ENCODE measurements around the gene TSPAN31. TPM values are rescaled to one million over a fixed set of nuclear protein-coding genes. Genes with fewer than 3 reads are reported as not detected.
"Not testable (repeated sequence)": the region's sequence is repeated elsewhere in the genome, so short reads cannot be mapped to it uniquely, and the experiment has no call there.

The TSPAN31 gene
- total RNA-seq, 1 experiment from 2014 or later = 42.7 TPM

- Histone ChIP-seq H3K27ac (ENCODE audit: low read length) (no peak overlapping the region), H3K27me3 (ENCODE audit: low read length) (no peaks in the 10 kb centered on the region), H3K36me3 (ENCODE audit: insufficient read depth, low read length) (peaks cover 4% of the 10 kb centered on the region; the same call in 1 of the 2 replicates), H3K79me2 (ENCODE audit: low read length) (peaks cover 16% of the 10 kb centered on the region), H3K9me2 (replicated peaks; ENCODE audit: insufficient read depth, low read length) (no peaks in the 10 kb centered on the region), H3K9me3 (ENCODE audit: low read length) (no peaks in the 10 kb centered on the region), H3K4me2 (ENCODE audit: low read depth, low read length, poor library complexity, severe bottlenecking) (no peak overlapping the region), H4K20me1 (ENCODE audit: insufficient read depth, low read depth, low read length) (no peaks in the 10 kb centered on the region), H3K4me3 (ENCODE audit: low read length) (no peak overlapping the region), H3K4me1 (ENCODE audit: low read length) (peaks cover 31% of the 10 kb centered on the region), H2AFZ (ENCODE audit: low read length) (no peak overlapping the region), H3K9ac (ENCODE audit: low read length) (no peak overlapping the region)
- no peak for DNase-seq
Observed at GRCh38 chr12:57769594-57769993, 24.8 kb downstream of the TSPAN31 start.

GRCh38 chr12:57770734-57771133 is 25.9 kb downstream of the TSPAN31 start:
- DNase-seq = no peak
- Histone ChIP-seq H3K4me1 (ENCODE audit: low read length) (peaks cover 27% of the 10 kb centered on the region), H3K4me2 (ENCODE audit: low read depth, low read length, poor library complexity, severe bottlenecking) (peak overlapping the region; percentile 80), H3K27me3 (ENCODE audit: low read length) (no peaks in the 10 kb centered on the region), H4K20me1 (ENCODE audit: insufficient read depth, low read depth, low read length) (no peaks in the 10 kb centered on the region), H2AFZ (ENCODE audit: low read length) (no peak overlapping the region), H3K4me3 (ENCODE audit: low read length) (peak overlapping the region; percentile 94), H3K9me2 (replicated peaks; ENCODE audit: insufficient read depth, low read length) (no peaks in the 10 kb centered on the region), H3K9ac (ENCODE audit: low read length) (peak overlapping the region; percentile 85), H3K36me3 (ENCODE audit: insufficient read depth, low read length) (peaks cover 4% of the 10 kb centered on the region; the same call in 1 of the 2 replicates), H3K27ac (ENCODE audit: low read length) (no peak overlapping the region), H3K9me3 (ENCODE audit: low read length) (no peaks in the 10 kb centered on the region), H3K79me2 (ENCODE audit: low read length) (peaks cover 16% of the 10 kb centered on the region)

GRCh38 chr12:57771236-57771872 is 26.5 kb downstream of the TSPAN31 start:
- H3K27me3 ChIP-seq (ENCODE audit: low read length) = no peaks in the 10 kb centered on the region
- peak overlapping the region; percentile 80 for H3K4me2 ChIP-seq (ENCODE audit: low read depth, low read length, poor library complexity, severe bottlenecking)
- H2AFZ ChIP-seq (ENCODE audit: low read length) = peak overlapping the region; percentile 93
- peak overlapping the region; percentile 47; the same call in 1 of the 2 replicates for H3K27ac ChIP-seq (ENCODE audit: low read length)
- H3K9me3 ChIP-seq (ENCODE audit: low read length) = no peaks in the 10 kb centered on the region
- DNase-seq = peak; percentile 98
- peaks cover 4% of the 10 kb centered on the region; the same call in 1 of the 2 replicates for H3K36me3 ChIP-seq (ENCODE audit: insufficient read depth, low read length)
- H3K9me2 ChIP-seq (replicated peaks; ENCODE audit: insufficient read depth, low read length) = no peaks in the 10 kb centered on the region
- H3K4me3 ChIP-seq (ENCODE audit: low read length) = peak overlapping the region; percentile 94
- peaks cover 27% of the 10 kb centered on the region for H3K4me1 ChIP-seq (ENCODE audit: low read length)
- peak overlapping the region; percentile 85 for H3K9ac ChIP-seq (ENCODE audit: low read length)
- H4K20me1 ChIP-seq (ENCODE audit: insufficient read depth, low read depth, low read length) = no peaks in the 10 kb centered on the region
- peaks cover 16% of the 10 kb centered on the region for H3K79me2 ChIP-seq (ENCODE audit: low read length)

- Histone ChIP-seq H3K36me3 (ENCODE audit: insufficient read depth, low read length) (peaks cover 4% of the 10 kb centered on the region; the same call in 1 of the 2 replicates), H3K9ac (ENCODE audit: low read length) (peak within 1 kb of the TSS; percentile 85), H3K9me3 (ENCODE audit: low read length) (no peaks in the 10 kb centered on the region), H3K9me2 (replicated peaks; ENCODE audit: insufficient read depth, low read length) (no peaks in the 10 kb centered on the region), H2AFZ (ENCODE audit: low read length) (peak within 1 kb of the TSS; percentile 94), H3K27ac (ENCODE audit: low read length) (peak within 1 kb of the TSS; percentile 47; the same call in 1 of the 2 replicates), H3K27me3 (ENCODE audit: low read length) (no peaks in the 10 kb centered on the region), H3K4me2 (ENCODE audit: low read depth, low read length, poor library complexity, severe bottlenecking) (peak within 1 kb of the TSS; percentile 80), H3K4me1 (ENCODE audit: low read length) (peaks cover 27% of the 10 kb centered on the region), H4K20me1 (ENCODE audit: insufficient read depth, low read depth, low read length) (no peaks in the 10 kb centered on the region), H3K79me2 (ENCODE audit: low read length) (peaks cover 16% of the 10 kb centered on the region), H3K4me3 (ENCODE audit: low read length) (peak within 1 kb of the TSS; percentile 94)
- DNase-seq = peak; percentile 99
Observed at GRCh38 chr12:57771873-57772428, 27.1 kb downstream of the TSPAN31 start, which contains the start of gene METTL1. TSS of gene METTL1 (minus strand) at chr12:57772105. CDS start at chr12:57772083, 22 bp downstream.

- Histone ChIP-seq H3K27ac (ENCODE audit: low read length) (peak within 1 kb of the TSS; percentile 47; the same call in 1 of the 2 replicates), H3K4me2 (ENCODE audit: low read depth, low read length, poor library complexity, severe bottlenecking) (peak within 1 kb of the TSS; percentile 80), H3K9me3 (ENCODE audit: low read length) (no peaks in the 10 kb centered on the region), H3K36me3 (ENCODE audit: insufficient read depth, low read length) (peaks cover 4% of the 10 kb centered on the region; the same call in 1 of the 2 replicates), H2AFZ (ENCODE audit: low read length) (peak within 1 kb of the TSS; percentile 94), H3K4me3 (ENCODE audit: low read length) (peak within 1 kb of the TSS; percentile 94), H3K9ac (ENCODE audit: low read length) (peak within 1 kb of the TSS; percentile 85), H3K4me1 (ENCODE audit: low read length) (peaks cover 27% of the 10 kb centered on the region), H3K9me2 (replicated peaks; ENCODE audit: insufficient read depth, low read length) (no peaks in the 10 kb centered on the region), H4K20me1 (ENCODE audit: insufficient read depth, low read depth, low read length) (no peaks in the 10 kb centered on the region), H3K27me3 (ENCODE audit: low read length) (no peaks in the 10 kb centered on the region), H3K79me2 (ENCODE audit: low read length) (peaks cover 16% of the 10 kb centered on the region)
- peak; percentile 64 for DNase-seq
Observed at GRCh38 chr12:57772429-57773322, 27.8 kb downstream of the TSPAN31 start, which contains the start of gene EEF1AKMT3. TSS of gene EEF1AKMT3 (plus strand) at chr12:57772614. CDS start at chr12:57772725, 111 bp downstream.

- H4K20me1 ChIP-seq (ENCODE audit: insufficient read depth, low read depth, low read length); H3K9me2 ChIP-seq (replicated peaks; ENCODE audit: insufficient read depth, low read length); H3K4me3 ChIP-seq (ENCODE audit: low read length); H3K27me3 ChIP-seq (ENCODE audit: low read length); H3K4me2 ChIP-seq (ENCODE audit: low read depth, low read length, poor library complexity, severe bottlenecking); H3K36me3 ChIP-seq (ENCODE audit: insufficient read depth, low read length); H3K27ac ChIP-seq (ENCODE audit: low read length); H3K9ac ChIP-seq (ENCODE audit: low read length); H2AFZ ChIP-seq (ENCODE audit: low read length); H3K9me3 ChIP-seq (ENCODE audit: low read length); DNase-seq: not testable (repeated sequence)
- peaks cover 27% of the 10 kb centered on the region for H3K4me1 ChIP-seq (ENCODE audit: low read length)
- H3K79me2 ChIP-seq (ENCODE audit: low read length) = peaks cover 16% of the 10 kb centered on the region
Observed at GRCh38 chr12:57774634-57775033, 29.8 kb downstream of the TSPAN31 start.

- peaks cover 4% of the 10 kb centered on the region; the same call in 1 of the 2 replicates for H3K36me3 ChIP-seq (ENCODE audit: insufficient read depth, low read length)
- H3K27ac ChIP-seq (ENCODE audit: low read length) = no peak overlapping the region
- H3K9me3 ChIP-seq (ENCODE audit: low read length) = no peaks in the 10 kb centered on the region
- H2AFZ ChIP-seq (ENCODE audit: low read length) = no peak overlapping the region
- DNase-seq = no peak
- H3K4me3 ChIP-seq (ENCODE audit: low read length) = no peak overlapping the region
- H3K4me2 ChIP-seq (ENCODE audit: low read depth, low read length, poor library complexity, severe bottlenecking) = no peak overlapping the region
- H3K79me2 ChIP-seq (ENCODE audit: low read length) = peaks cover 16% of the 10 kb centered on the region
- no peaks in the 10 kb centered on the region for H4K20me1 ChIP-seq (ENCODE audit: insufficient read depth, low read depth, low read length)
- H3K27me3 ChIP-seq (ENCODE audit: low read length) = no peaks in the 10 kb centered on the region
- H3K9ac ChIP-seq (ENCODE audit: low read length) = no peak overlapping the region
- no peaks in the 10 kb centered on the region for H3K9me2 ChIP-seq (replicated peaks; ENCODE audit: insufficient read depth, low read length)
- peaks cover 27% of the 10 kb centered on the region for H3K4me1 ChIP-seq (ENCODE audit: low read length)
Observed at GRCh38 chr12:57775044-57775443, 30.2 kb downstream of the TSPAN31 start.

Data from Karpas-422 (cell line).